AG08395 (cell line): ENCODE measurements around the gene MEMO1.
"Not testable (repeated sequence)": the region's sequence is repeated elsewhere in the genome, so short reads cannot be mapped to it uniquely, and the experiment has no call there.

ENCODE experiments used
- DNase-seq: peaks from one replicate; pipeline ENCODE4 v3.0.0; 2012; ENCODE audit warnings: mixed read lengths, low spot score

MEMO1 gene

GRCh38 chr2:31998731-31999383, 12.0 kb downstream of the MEMO1 start:
- no peak for DNase-seq

GRCh38 chr2:31997653-31998052, 13.2 kb downstream of the MEMO1 start:
- DNase-seq = no peak

- no peak for DNase-seq
These were observed 14.1 kb downstream of the MEMO1 start for GRCh38 chr2:31996571-31997150.

GRCh38 chr2:31992934-31993333, 17.9 kb downstream of the MEMO1 start:
- DNase-seq = no peak

GRCh38 chr2:31992025-31992579, 18.7 kb downstream of the MEMO1 start:
- DNase-seq = no peak

GRCh38 chr2:31989946-31990345, 20.9 kb downstream of the MEMO1 start:
- no peak for DNase-seq

- peak; percentile 51 for DNase-seq
These were observed 23.2 kb downstream of the MEMO1 start for GRCh38 chr2:31987454-31988220.

GRCh38 chr2:31986906-31987305, 23.9 kb downstream of the MEMO1 start:
- no peak for DNase-seq

GRCh38 chr2:31983762-31984467, 26.9 kb downstream of the MEMO1 start:
- no peak for DNase-seq

- DNase-seq = peak; percentile 15
These were observed 30.0 kb downstream of the MEMO1 start for GRCh38 chr2:31980674-31981356.

GRCh38 chr2:31979956-31980355, 30.9 kb downstream of the MEMO1 start:
- DNase-seq = no peak

- no peak for DNase-seq
These were observed 31.8 kb downstream of the MEMO1 start for GRCh38 chr2:31979018-31979417.

- no peak for DNase-seq
These were observed 32.4 kb downstream of the MEMO1 start for GRCh38 chr2:31978436-31978835.

- no peak for DNase-seq
These were observed 37.1 kb downstream of the MEMO1 start for GRCh38 chr2:31973665-31974064.

GRCh38 chr2:31972059-31972458, 38.7 kb downstream of the MEMO1 start:
- DNase-seq = no peak

GRCh38 chr2:31969178-31969577, 41.6 kb downstream of the MEMO1 start:
- no peak for DNase-seq

GRCh38 chr2:31967790-31968189, 43.0 kb downstream of the MEMO1 start:
- peak; percentile 2 for DNase-seq

- not testable (repeated sequence) for DNase-seq
These were observed 44.4 kb downstream of the MEMO1 start for GRCh38 chr2:31966402-31966801.

- no peak for DNase-seq
These were observed 45.7 kb downstream of the MEMO1 start for GRCh38 chr2:31965094-31965493.

- DNase-seq = no peak
These were observed 47.9 kb downstream of the MEMO1 start for GRCh38 chr2:31962757-31963361.

GRCh38 chr2:31958140-31958717, 52.6 kb downstream of the MEMO1 start:
- DNase-seq = no peak
